ENCODE measurements around the gene PGBD5.

DNA sequence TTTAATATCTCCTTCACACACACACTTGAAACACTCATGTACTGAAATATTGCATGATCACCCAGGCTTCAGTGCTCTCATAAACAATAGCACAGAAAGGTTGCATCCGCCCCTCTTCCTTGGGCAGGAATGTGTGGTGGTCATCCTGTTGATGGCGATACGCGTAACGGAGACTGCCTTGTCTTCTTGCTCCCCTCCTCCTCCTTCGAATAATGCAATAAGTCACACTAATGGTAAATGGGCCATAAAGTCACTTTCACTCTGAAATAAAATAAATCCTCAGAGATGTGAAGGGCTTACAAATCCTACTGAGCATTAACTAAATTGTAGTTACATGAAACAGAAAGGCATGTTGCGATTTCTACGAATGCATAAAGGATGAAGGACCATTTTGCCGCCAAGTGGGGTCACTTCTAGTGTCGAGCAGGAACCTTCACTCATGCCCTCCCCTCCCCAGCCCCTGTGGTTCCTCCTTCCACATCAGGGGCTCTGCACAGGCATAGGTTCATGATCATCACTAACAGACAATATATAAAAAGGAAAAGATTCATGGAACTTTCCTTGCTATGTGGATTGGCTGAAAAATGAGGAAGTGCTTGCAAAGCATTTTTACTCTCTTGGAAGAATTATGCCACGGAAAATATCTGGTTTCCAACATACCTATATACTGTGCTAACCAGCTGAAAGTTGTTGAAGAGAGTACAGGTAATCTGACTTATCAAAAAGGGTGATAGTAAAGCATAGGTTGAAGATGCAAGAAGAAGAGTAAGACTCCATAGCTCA, 1.2 kb upstream of the PGBD5 start:
- TF ChIP-seq, protein P1, sequence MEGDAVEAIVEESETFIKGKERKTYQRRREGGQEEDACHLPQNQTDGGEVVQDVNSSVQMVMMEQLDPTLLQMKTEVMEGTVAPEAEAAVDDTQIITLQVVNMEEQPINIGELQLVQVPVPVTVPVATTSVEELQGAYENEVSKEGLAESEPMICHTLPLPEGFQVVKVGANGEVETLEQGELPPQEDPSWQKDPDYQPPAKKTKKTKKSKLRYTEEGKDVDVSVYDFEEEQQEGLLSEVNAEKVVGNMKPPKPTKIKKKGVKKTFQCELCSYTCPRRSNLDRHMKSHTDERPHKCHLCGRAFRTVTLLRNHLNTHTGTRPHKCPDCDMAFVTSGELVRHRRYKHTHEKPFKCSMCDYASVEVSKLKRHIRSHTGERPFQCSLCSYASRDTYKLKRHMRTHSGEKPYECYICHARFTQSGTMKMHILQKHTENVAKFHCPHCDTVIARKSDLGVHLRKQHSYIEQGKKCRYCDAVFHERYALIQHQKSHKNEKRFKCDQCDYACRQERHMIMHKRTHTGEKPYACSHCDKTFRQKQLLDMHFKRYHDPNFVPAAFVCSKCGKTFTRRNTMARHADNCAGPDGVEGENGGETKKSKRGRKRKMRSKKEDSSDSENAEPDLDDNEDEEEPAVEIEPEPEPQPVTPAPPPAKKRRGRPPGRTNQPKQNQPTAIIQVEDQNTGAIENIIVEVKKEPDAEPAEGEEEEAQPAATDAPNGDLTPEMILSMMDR (IDR thresholded peaks at IDR 0.05; ENCODE audit: poor library complexity) = no peak
- TF ChIP-seq EZH2 (IDR thresholded peaks at IDR 0.05; ENCODE audit: borderline replicate concordance) = no peak
- TF ChIP-seq EZH2phosphoT487 (IDR thresholded peaks at IDR 0.05; ENCODE audit: low read depth, severe bottlenecking, unreplicated experiment) = no peak
